ENCODE results near the gene CCL1.

DNA sequence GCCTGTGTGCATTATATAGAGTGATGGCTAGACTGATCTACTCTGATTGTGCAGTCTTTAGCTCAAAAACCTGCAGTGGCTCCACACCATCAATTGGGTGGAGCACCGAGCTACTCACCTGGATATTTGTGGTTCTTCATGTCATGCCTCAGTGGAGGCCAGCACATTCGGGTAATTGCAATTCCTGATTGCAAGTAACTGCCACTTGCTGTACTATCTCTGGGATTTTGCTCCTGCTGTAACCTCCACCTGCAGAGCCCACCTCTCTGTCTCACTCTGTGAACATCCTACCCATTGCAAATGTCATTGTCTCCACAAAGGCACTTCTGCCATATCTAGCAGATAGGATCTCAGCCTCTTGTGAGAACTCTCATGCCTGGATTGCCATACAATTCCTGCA is 1.7 kb upstream of the CCL1 start:
- TF ChIP-seq, protein P1, sequence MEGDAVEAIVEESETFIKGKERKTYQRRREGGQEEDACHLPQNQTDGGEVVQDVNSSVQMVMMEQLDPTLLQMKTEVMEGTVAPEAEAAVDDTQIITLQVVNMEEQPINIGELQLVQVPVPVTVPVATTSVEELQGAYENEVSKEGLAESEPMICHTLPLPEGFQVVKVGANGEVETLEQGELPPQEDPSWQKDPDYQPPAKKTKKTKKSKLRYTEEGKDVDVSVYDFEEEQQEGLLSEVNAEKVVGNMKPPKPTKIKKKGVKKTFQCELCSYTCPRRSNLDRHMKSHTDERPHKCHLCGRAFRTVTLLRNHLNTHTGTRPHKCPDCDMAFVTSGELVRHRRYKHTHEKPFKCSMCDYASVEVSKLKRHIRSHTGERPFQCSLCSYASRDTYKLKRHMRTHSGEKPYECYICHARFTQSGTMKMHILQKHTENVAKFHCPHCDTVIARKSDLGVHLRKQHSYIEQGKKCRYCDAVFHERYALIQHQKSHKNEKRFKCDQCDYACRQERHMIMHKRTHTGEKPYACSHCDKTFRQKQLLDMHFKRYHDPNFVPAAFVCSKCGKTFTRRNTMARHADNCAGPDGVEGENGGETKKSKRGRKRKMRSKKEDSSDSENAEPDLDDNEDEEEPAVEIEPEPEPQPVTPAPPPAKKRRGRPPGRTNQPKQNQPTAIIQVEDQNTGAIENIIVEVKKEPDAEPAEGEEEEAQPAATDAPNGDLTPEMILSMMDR (IDR thresholded peaks at IDR 0.05) = no peak
- TF ChIP-seq POLR2A (IDR thresholded peaks at IDR 0.05) = no peak

Data from Peyer's patch (tissue), 4 donors.